ENCODE measurements around the gene CAMK2B.

Gene CAMK2B

GRCh38 chr7:44329081-44329480 lies 3.7 kb upstream of the CAMK2B start:
- no peak for DNase-seq

GRCh38 chr7:44327981-44328380 lies 2.6 kb upstream of the CAMK2B start:
- DNase-seq = no peak

GRCh38 chr7:44326261-44327125 lies 1.1 kb upstream of the CAMK2B start:
- DNase-seq = no peak

- DNase-seq = no peak
Observed at GRCh38 chr7:44325811-44326241, 432 bp upstream of the CAMK2B start.

GRCh38 chr7:44324481-44325200 lies 753 bp downstream of the CAMK2B start:
- no peak for DNase-seq

- no peak for DNase-seq
Observed at GRCh38 chr7:44324204-44324480, 1.3 kb downstream of the CAMK2B start.

- no peak for DNase-seq
Observed at GRCh38 chr7:44323381-44324203, 1.8 kb downstream of the CAMK2B start.

- DNase-seq = no peak
Observed at GRCh38 chr7:44322631-44323363, 2.6 kb downstream of the CAMK2B start.

- DNase-seq = no peak
Observed at GRCh38 chr7:44321796-44322195, 3.6 kb downstream of the CAMK2B start.

GRCh38 chr7:44320794-44321371 lies 4.5 kb downstream of the CAMK2B start:
- no peak for DNase-seq

GRCh38 chr7:44320141-44320540 lies 5.3 kb downstream of the CAMK2B start:
- DNase-seq = no peak

- DNase-seq = no peak
Observed at GRCh38 chr7:44318332-44318731, 7.1 kb downstream of the CAMK2B start.

- no peak for DNase-seq
Observed at GRCh38 chr7:44315301-44315903, 10.0 kb downstream of the CAMK2B start.

- no peak for DNase-seq
Observed at GRCh38 chr7:44313621-44314031, 11.8 kb downstream of the CAMK2B start.

GRCh38 chr7:44313016-44313415 lies 12.4 kb downstream of the CAMK2B start:
- no peak for DNase-seq

- DNase-seq = no peak
Observed at GRCh38 chr7:44311561-44312495, 13.6 kb downstream of the CAMK2B start.

GRCh38 chr7:44310221-44310848 lies 15.1 kb downstream of the CAMK2B start:
- DNase-seq = peak; percentile 12

GRCh38 chr7:44309271-44310091 lies 15.9 kb downstream of the CAMK2B start:
- DNase-seq = peak; percentile 32

- DNase-seq = no peak
Observed at GRCh38 chr7:44308596-44309270, 16.7 kb downstream of the CAMK2B start.
